ENCODE results near the gene CDC16. TPM values are rescaled to one million over a fixed set of nuclear protein-coding genes. Genes with fewer than 3 reads are reported as not detected.
A peak's percentile ranks its signal among the peaks of the same experiment; 100 is the strongest.

The CDC16 gene
- total and polyA plus RNA-seq, 2 donors from 2014 or later = 49.3 to 57.7 TPM

DNA sequence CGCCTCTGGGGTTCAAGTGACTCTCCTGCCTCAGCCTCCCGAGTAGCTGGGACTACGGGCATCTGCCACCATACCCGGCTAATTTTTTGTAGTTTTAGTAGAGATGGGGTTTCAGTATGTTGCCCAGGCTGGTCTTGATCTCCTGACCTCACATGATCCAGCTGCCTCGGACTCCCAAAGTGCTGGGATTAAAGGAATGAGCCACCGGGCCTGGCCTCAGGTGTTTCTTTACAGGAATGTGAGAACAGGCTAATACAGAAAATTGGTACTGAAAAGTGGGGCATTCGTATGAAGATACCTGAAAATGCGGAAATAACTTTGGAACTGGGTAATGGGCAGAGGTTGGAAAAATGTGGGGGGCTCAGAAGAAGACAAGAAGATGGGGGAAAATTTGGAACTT lies 2.8 kb upstream of the CDC16 start:
- no peak overlapping the region for H3K27ac ChIP-seq (ENCODE audit: low read depth in 2 of 2, low read length in 2 of 2)
- H3K36me3 ChIP-seq (ENCODE audit: control insufficient read depth in 2 of 3, insufficient read depth in 3 of 3, low read length in 3 of 3) = no peaks in the 10 kb centered on the region
- no peak overlapping the region for H3K9ac ChIP-seq (ENCODE audit: low read length in 3 of 3)
- H3K4me1 ChIP-seq (ENCODE audit: control insufficient read depth in 2 of 3, insufficient read depth in 2 of 3, low read depth in 1 of 3, low read length in 3 of 3) = peaks cover 0 to 5% (median 0%) of the 10 kb centered on the region in 3 donors
- FAIRE-seq (no peak), DNase-seq (no peak)
- H3K27me3 ChIP-seq (ENCODE audit: control insufficient read depth, insufficient read depth, low read length) = peaks cover 3% of the 10 kb centered on the region
- TF ChIP-seq, protein P1, sequence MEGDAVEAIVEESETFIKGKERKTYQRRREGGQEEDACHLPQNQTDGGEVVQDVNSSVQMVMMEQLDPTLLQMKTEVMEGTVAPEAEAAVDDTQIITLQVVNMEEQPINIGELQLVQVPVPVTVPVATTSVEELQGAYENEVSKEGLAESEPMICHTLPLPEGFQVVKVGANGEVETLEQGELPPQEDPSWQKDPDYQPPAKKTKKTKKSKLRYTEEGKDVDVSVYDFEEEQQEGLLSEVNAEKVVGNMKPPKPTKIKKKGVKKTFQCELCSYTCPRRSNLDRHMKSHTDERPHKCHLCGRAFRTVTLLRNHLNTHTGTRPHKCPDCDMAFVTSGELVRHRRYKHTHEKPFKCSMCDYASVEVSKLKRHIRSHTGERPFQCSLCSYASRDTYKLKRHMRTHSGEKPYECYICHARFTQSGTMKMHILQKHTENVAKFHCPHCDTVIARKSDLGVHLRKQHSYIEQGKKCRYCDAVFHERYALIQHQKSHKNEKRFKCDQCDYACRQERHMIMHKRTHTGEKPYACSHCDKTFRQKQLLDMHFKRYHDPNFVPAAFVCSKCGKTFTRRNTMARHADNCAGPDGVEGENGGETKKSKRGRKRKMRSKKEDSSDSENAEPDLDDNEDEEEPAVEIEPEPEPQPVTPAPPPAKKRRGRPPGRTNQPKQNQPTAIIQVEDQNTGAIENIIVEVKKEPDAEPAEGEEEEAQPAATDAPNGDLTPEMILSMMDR (IDR thresholded peaks at IDR 0.05; ENCODE audit: borderline replicate concordance, extremely low read depth, insufficient read depth) = no peak
- no peak overlapping the region for H3K4me3 ChIP-seq (ENCODE audit: low read length in 3 of 3)
- H3K9me3 ChIP-seq (ENCODE audit: control insufficient read depth in 2 of 3, insufficient read depth in 1 of 3, low read length in 3 of 3) = no peaks in the 10 kb centered on the region
- intact Hi-C loops (cut with DNase I) = no loop called here

DNA sequence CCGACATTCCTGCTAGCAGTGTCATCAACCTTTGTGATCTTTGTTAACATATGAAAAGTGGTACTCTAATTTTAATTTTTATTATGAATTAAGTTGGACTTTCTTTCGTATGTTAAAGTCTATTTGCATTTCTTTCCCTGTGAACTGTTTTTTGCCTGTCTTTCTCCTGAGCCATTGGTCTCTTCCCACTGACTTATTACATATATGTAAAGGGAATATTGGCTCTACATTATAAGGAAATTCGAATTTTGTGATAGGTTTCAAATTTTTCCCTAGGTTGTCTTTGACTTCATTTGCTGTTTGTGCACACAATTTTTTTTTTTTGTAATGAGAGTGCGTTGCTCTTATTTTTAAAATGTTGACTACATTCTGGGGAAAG lies 442 bp upstream of the CDC16 start:
- TF ChIP-seq, protein P1 (IDR thresholded peaks at IDR 0.05; ENCODE audit: borderline replicate concordance, extremely low read depth, insufficient read depth) = no peak
- FAIRE-seq = no peak
- Histone ChIP-seq H3K9ac (ENCODE audit: low read length in 3 of 3) (no peak overlapping the region), H3K4me3 (ENCODE audit: low read length in 3 of 3) (peak overlapping the region; percentile 1 to 58 (median 47)), H3K27ac (ENCODE audit: low read depth in 2 of 2, low read length in 2 of 2) (peak overlapping the region in 1 of 2 donors; percentile 27), H3K36me3 (ENCODE audit: control insufficient read depth in 2 of 3, insufficient read depth in 3 of 3, low read length in 3 of 3) (peaks cover 0 to 18% (median 2%) of the 10 kb centered on the region in 3 donors), H3K4me1 (ENCODE audit: control insufficient read depth in 2 of 3, insufficient read depth in 2 of 3, low read depth in 1 of 3, low read length in 3 of 3) (peaks cover 0 to 5% (median 0%) of the 10 kb centered on the region in 3 donors), H3K27me3 (ENCODE audit: control insufficient read depth, insufficient read depth, low read length) (peaks cover 3% of the 10 kb centered on the region), H3K9me3 (ENCODE audit: control insufficient read depth in 2 of 3, insufficient read depth in 1 of 3, low read length in 3 of 3) (no peaks in the 10 kb centered on the region)
- no peak for DNase-seq
- intact Hi-C loops (cut with DNase I) = no loop called here

DNA sequence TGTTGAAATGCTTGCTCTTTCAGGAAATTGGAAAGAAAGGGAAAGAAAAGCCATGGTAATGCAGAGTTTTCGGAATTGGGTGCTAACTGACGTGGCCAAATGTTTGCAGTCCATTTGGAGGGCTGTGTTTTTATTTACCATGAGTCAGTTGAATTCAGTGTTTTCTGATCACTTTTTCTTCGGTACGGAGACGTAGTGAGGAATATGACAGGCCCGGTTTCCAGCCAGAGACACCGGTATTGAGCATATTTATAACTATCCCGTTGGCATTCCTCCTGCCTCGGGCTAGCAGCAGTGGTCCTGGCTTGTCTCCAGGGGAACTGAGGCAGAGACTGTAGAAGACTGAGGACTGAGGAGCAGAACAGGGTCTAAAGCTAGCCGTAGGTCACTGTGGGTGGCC lies 1.0 kb downstream of the CDC16 start:
- peak overlapping the region; percentile 52 to 74 (median 57) for H3K9ac ChIP-seq (ENCODE audit: low read length in 3 of 3)
- DNase-seq = no peak
- intact Hi-C loops (cut with DNase I) = no loop called here
- H3K4me1 ChIP-seq (ENCODE audit: control insufficient read depth in 2 of 3, insufficient read depth in 2 of 3, low read depth in 1 of 3, low read length in 3 of 3) = peaks cover 0 to 5% (median 0%) of the 10 kb centered on the region in 3 donors
- TF ChIP-seq, protein P1 (IDR thresholded peaks at IDR 0.05; ENCODE audit: borderline replicate concordance, extremely low read depth, insufficient read depth) = no peak
- no peak overlapping the region for H3K27ac ChIP-seq (ENCODE audit: low read depth in 2 of 2, low read length in 2 of 2)
- H3K27me3 ChIP-seq (ENCODE audit: control insufficient read depth, insufficient read depth, low read length) = no peaks in the 10 kb centered on the region
- H3K4me3 ChIP-seq (ENCODE audit: low read length in 3 of 3) = peak overlapping the region; percentile 68 to 74 (median 74)
- FAIRE-seq = no peak
- H3K9me3 ChIP-seq (ENCODE audit: control insufficient read depth in 2 of 3, insufficient read depth in 1 of 3, low read length in 3 of 3) = no peaks in the 10 kb centered on the region
- peaks cover 4 to 24% (median 7%) of the 10 kb centered on the region in 3 donors for H3K36me3 ChIP-seq (ENCODE audit: control insufficient read depth in 2 of 3, insufficient read depth in 3 of 3, low read length in 3 of 3)

DNA sequence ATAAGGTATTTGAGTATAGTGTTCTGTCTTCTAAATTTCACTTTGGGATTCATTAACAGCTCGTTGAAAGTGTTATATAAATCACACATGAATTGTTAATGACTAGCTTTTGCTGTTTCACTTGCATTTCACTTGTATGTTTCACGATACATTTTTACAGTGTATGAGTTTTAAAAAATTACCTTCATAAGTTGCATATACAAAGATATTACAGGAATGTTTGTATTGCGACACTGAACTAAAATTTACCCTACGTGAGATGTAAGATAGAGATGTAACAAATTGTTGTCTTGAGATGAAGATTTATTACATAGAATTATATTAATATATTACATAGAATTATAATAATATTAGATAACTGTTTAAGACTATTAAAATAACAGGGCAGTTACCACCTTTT lies 1.5 kb downstream of the CDC16 start:
- Histone ChIP-seq H3K27me3 (ENCODE audit: control insufficient read depth, insufficient read depth, low read length) (no peaks in the 10 kb centered on the region), H3K9me3 (ENCODE audit: control insufficient read depth in 2 of 3, insufficient read depth in 1 of 3, low read length in 3 of 3) (no peaks in the 10 kb centered on the region), H3K27ac (ENCODE audit: low read depth in 2 of 2, low read length in 2 of 2) (no peak overlapping the region), H3K4me1 (ENCODE audit: control insufficient read depth in 2 of 3, insufficient read depth in 2 of 3, low read depth in 1 of 3, low read length in 3 of 3) (peaks cover 0 to 5% (median 0%) of the 10 kb centered on the region in 3 donors), H3K36me3 (ENCODE audit: control insufficient read depth in 2 of 3, insufficient read depth in 3 of 3, low read length in 3 of 3) (peaks cover 5 to 28% (median 10%) of the 10 kb centered on the region in 3 donors), H3K4me3 (ENCODE audit: low read length in 3 of 3) (peak overlapping the region; percentile 68 to 74 (median 74)), H3K9ac (ENCODE audit: low read length in 3 of 3) (peak overlapping the region in 1 of 3 donors; percentile 74)
- intact Hi-C loops (cut with DNase I) = no loop called here
- TF ChIP-seq, protein P1 (IDR thresholded peaks at IDR 0.05; ENCODE audit: borderline replicate concordance, extremely low read depth, insufficient read depth) = no peak
- DNase-seq = no peak
- no peak for FAIRE-seq

All from kidney (tissue), 14 donors.